Heart left ventricle (tissue), 16 donors: ENCODE results near the gene HLCS. TPM values are rescaled to one million over a fixed set of nuclear protein-coding genes. Genes with fewer than 3 reads are reported as not detected.

Source experiments
- ATAC-seq, 4 donors: fragments of 200-7000 bp; cut with Tn5 transposase; one replicate each; pipeline ENCODE4 v1.9.1; 2020 to 2022; ENCODE audit warnings: moderate library complexity in 4 of 4, mild to moderate bottlenecking in 3 of 4, moderate number of reproducible peaks in 1 of 4
- DNase-seq, 5 donors: peaks; one replicate each; pipeline ENCODE4 v3.0.0-alpha.2; 2020
- H3K27ac ChIP-seq, 12 donors: fragments of 200-600 bp; sonication (generic) in 4 of 12; one replicate each; pipeline versions ENCODE4 v1.5.0 to v1.8.0; 2016 to 2022; ENCODE audit warnings: mild to moderate bottlenecking in 2 of 12
- H3K27me3 ChIP-seq, 9 donors: fragments of 200-600 bp; sonication (generic) in 2 of 9; one replicate each; pipeline versions ENCODE4 v1.5.1 to v1.8.0; 2016 to 2022; ENCODE audit warnings: mild to moderate bottlenecking in 3 of 9
- H3K36me3 ChIP-seq, 9 donors: fragments of 200-600 bp; sonication (generic) in 2 of 9; one replicate each; pipeline versions ENCODE4 v1.5.0 to v1.8.0; 2018 to 2022; ENCODE audit warnings: mild to moderate bottlenecking in 2 of 9
- H3K4me1 ChIP-seq, 12 donors: fragments of 200-600 bp; sonication (generic) in 4 of 12; one replicate each; pipeline versions ENCODE4 v1.5.0 to v1.8.0; 2016 to 2022; ENCODE audit warnings: mild to moderate bottlenecking in 3 of 12
- H3K4me3 ChIP-seq, 12 donors: fragments of 200-600 bp; sonication (generic) in 4 of 12; one replicate each; pipeline versions ENCODE4 v1.5.0 to v1.8.0; 2017 to 2022; ENCODE audit warnings: mild to moderate bottlenecking in 9 of 12, moderate library complexity in 4 of 12
- H3K9me3 ChIP-seq, 12 donors: fragments of 200-600 bp; sonication (generic) in 4 of 12; one replicate each; pipeline versions ENCODE4 v1.5.0 to v1.8.0; 2016 to 2022; ENCODE audit warnings: mild to moderate bottlenecking in 1 of 12
- POLR2A ChIP-seq, 2 donors: fragments of 450-650 bp; IDR thresholded peaks; one replicate each; pipeline ENCODE4 v1.6.1; 2017; ENCODE audit warnings: antibody characterized with exemption in 2 of 2, mild to moderate bottlenecking in 2 of 2, moderate library complexity in 2 of 2
- WGBS, 4 donors: extraction: QIAGEN DNeasy Blood & Tissue Kit in 2 of 4; methylation state at CpG; one replicate each; pipeline versions ENCODE4 v1.1.5 to v1.1.7; 2013 to 2018; 5-methylcytosine and 5-hydroxymethylcytosine counted together
- intact Hi-C, 10 donors: fragments of 100-400 bp; cut with DNase I; formaldehyde crosslinking; loops; one replicate each; pipeline versions ENCODE4 v1.11.1 to v1.14.2; 2022
- polyA plus RNA-seq, 2 donors: library from polyadenylated mRNA; stranded (reverse); fragments of 200-250 nt; gene quantifications; one replicate each; pipeline ENCODE4 v1.2.3, GENCODE V29; 2013
- total RNA-seq, 9 donors: library from RNA; depleted of rRNA in 2 of 9; stranded (reverse); fragments of >200 nt in 2 of 9; fragmentation: NEBNext Ultra II Directional in 3 of 9; extraction: Animal tissue kit (Norgen Biotek cat#: 25700) in 3 of 9; gene quantifications; one replicate each; pipeline versions ENCODE4 v1.1.0 to v1.2.4, GENCODE V29; 2016 to 2023
- TF ChIP-seq, protein P1 (sequence below), 12 donors: fragments of 200-600 bp; sonication (generic) in 4 of 12; IDR thresholded peaks; one replicate each; pipeline versions ENCODE4 v1.5.0 to v1.8.0; 2018 to 2022; ENCODE audit warnings: antibody characterized with exemption in 12 of 12, mild to moderate bottlenecking in 5 of 12
- donor health status: ischemic (EF 13 %, LVEDD 7.1; RV severe dilation, severe dysfunction).
- donor health status: healthy with polysubstance abuse.
- donor health status: DM: no; HTN: yes; CAD: no.
- donor health status: DM: no; HTN: no; CAD: no.
- donor health status: ischemic (EF 25% LVEDD 6.9; RV normal size, moderate dysfunction).
- donor health status: ischemic (EF 25% LVEDD 5.7; RV mildly dilated, moderate dysfunction).
- donor health status: healthy.
- donor health status: DM: yes; HTN: yes; CAD: no.
- donor health status: ischemic (EF 35%, LVEDD 5.7; RV mildly dilated, moderate dysfunction).
- donor health status: nonischemic (EF 11% LVEDD 7.7; RV severe dilation, severe dysfunction).
- donor health status: DM: yes; HTN: yes; CAD: no.
- donor health status: PGD.
- donor health status: ischemic (EF 29% LVEDD 5.4; RV normal size, mild dysfunction).
- donor health status: nonischemic (EF 23%, LVEDD 6.1; RV moderate dilation, normal function).

The HLCS gene
- total and polyA plus RNA-seq, 11 donors = 1.8 to 15.2 (median 6.2) TPM

DNA sequence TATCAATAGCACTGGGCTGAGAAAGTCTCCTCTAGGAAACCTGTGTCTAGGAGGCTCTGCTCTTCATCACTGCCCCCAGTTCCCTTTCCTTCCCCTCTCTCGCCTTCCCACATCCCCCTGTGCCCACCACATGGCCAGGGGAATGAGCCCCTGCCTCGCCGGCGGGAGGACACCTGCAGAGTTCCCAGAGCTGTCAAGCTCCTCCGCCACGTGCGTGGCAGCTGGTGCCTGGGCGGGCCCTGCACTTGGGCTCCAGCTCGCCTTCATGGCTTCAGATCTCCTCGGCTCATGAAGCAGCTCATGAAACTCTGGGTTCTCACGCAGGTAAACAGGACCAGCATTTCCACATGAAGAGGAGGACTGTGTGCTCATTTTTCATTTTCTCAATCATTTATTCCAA lies 204.8 kb downstream of the HLCS start:
- no peaks in the 10 kb centered on the region for H3K4me1 ChIP-seq
- intact Hi-C loops = no loop called here
- 91 to 95% (median 95%) methylated on average over 11 of the region's 11 CpGs for WGBS, 4 donors

DNA sequence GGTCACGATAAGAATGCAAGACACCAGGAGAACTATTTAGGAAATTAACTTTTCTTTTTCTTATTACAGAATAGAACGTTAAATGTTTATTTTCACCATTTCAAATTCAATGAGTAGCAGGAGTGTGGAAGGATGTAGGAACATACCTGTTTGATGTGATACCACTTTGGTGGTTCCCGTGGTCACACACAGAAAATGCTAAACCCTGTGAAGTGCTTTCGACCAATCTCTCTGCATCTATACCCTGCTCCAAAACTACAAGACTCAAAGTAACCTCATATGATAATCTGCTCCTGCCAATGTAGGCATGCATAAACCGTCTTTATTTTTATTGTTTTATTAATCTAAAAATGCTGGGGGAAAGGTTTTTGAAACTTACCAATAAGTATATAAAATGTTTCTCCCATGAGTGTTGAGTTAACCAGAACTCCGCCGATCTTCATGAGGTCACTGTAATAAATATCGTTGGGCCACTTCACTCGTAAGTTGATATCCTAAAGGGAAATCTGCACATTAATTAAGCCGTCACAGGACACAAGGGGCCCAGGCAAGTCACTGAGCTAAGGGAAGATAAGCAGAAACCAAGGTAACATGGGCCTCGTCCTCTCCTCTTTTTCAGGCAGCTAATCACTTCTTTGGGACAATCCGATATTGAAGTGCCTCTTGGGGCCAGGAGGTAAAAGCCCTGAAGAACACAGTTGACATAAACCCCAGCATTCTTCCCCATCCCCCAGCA lies 207.0 kb downstream of the HLCS start:
- ATAC-seq = no peak
- no peak for DNase-seq
- Histone ChIP-seq H3K27ac (no peak overlapping the region), H3K4me3 (no peak overlapping the region), H3K27me3 (no peaks in the 10 kb centered on the region), H3K4me1 (peaks cover 0 to 4% (median 0%) of the 10 kb centered on the region in 12 donors), H3K9me3 (no peaks in the 10 kb centered on the region), H3K36me3 (peaks cover 0 to 9% (median 0%) of the 10 kb centered on the region in 9 donors)
- TF ChIP-seq, protein P1, sequence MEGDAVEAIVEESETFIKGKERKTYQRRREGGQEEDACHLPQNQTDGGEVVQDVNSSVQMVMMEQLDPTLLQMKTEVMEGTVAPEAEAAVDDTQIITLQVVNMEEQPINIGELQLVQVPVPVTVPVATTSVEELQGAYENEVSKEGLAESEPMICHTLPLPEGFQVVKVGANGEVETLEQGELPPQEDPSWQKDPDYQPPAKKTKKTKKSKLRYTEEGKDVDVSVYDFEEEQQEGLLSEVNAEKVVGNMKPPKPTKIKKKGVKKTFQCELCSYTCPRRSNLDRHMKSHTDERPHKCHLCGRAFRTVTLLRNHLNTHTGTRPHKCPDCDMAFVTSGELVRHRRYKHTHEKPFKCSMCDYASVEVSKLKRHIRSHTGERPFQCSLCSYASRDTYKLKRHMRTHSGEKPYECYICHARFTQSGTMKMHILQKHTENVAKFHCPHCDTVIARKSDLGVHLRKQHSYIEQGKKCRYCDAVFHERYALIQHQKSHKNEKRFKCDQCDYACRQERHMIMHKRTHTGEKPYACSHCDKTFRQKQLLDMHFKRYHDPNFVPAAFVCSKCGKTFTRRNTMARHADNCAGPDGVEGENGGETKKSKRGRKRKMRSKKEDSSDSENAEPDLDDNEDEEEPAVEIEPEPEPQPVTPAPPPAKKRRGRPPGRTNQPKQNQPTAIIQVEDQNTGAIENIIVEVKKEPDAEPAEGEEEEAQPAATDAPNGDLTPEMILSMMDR (IDR thresholded peaks at IDR 0.05) = no peak
- no peak for TF ChIP-seq POLR2A (IDR thresholded peaks at IDR 0.05)
- intact Hi-C loops = no loop called here
- WGBS, 4 donors = 82 to 88% (median 83%) methylated on average over 12 of the region's 12 CpGs

More for the DNA sequence above, 204.8 kb downstream of the HLCS start:
- no peak overlapping the region for H3K4me3 ChIP-seq
- TF ChIP-seq POLR2A (IDR thresholded peaks at IDR 0.05) = no peak
- TF ChIP-seq, protein P1 (IDR thresholded peaks at IDR 0.05) = no peak
- H3K27me3 ChIP-seq = no peaks in the 10 kb centered on the region
- no peak for DNase-seq
- no peak for ATAC-seq
- peaks cover 0 to 9% (median 0%) of the 10 kb centered on the region in 9 donors for H3K36me3 ChIP-seq
- no peaks in the 10 kb centered on the region for H3K9me3 ChIP-seq
- no peak overlapping the region for H3K27ac ChIP-seq

DNA sequence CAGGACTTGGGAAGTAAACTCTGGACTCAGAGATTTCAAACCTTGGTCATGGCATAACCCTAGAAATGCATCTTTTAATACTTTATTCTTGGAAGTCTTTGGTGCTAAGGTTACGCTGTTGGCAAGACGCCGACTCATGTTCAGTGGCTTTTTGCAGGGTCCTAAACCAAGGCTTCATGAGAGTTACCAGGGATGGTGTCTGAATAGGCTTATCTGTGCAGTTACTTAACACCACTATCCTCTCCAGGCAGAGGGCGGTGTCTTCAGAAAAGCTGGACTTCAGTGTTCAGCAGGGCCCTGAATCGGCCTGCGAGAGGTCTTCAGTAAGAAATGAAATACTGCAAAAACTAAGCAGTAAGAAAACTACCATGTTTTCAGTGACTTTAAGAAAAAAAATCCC lies 209.3 kb downstream of the HLCS start:
- 92 to 97% (median 96%) methylated on average over 6 of the region's 6 CpGs for WGBS, 4 donors
- peaks cover 0 to 9% (median 0%) of the 10 kb centered on the region in 9 donors for H3K36me3 ChIP-seq
- TF ChIP-seq, protein P1 (IDR thresholded peaks at IDR 0.05) = no peak
- TF ChIP-seq POLR2A (IDR thresholded peaks at IDR 0.05) = no peak
- H3K27me3 ChIP-seq = no peaks in the 10 kb centered on the region
- ATAC-seq (no peak), DNase-seq (no peak)
- H3K4me1 ChIP-seq = peaks cover 0 to 5% (median 0%) of the 10 kb centered on the region in 12 donors
- H3K27ac ChIP-seq = no peak overlapping the region
- no peaks in the 10 kb centered on the region for H3K9me3 ChIP-seq
- H3K4me3 ChIP-seq = no peak overlapping the region
- intact Hi-C loops = no loop called here

DNA sequence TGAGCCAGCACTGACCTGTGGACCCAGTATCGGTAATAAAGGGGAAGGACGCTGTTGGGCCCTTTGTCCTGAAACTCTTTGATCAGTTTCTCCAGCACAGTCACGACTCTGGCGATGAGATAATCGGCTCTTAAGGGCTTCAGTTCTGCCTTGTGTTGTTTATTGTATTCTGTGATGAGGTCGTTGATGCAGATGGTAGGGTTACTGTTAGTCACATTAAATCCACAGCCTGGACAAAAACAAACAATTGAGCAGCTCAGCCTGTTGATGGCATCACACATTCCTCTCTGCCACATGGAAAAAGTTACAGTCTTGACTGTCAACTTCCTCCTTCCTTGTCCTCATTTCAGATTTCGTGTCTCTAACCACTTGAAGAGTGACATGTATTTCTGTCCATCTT lies 209.9 kb downstream of the HLCS start:
- Histone ChIP-seq H3K27me3 (no peaks in the 10 kb centered on the region), H3K4me3 (no peak overlapping the region), H3K27ac (no peak overlapping the region), H3K9me3 (no peaks in the 10 kb centered on the region), H3K36me3 (peaks cover 0 to 9% (median 0%) of the 10 kb centered on the region in 9 donors), H3K4me1 (peaks cover 0 to 5% (median 0%) of the 10 kb centered on the region in 12 donors)
- ATAC-seq = no peak
- TF ChIP-seq, protein P1 (IDR thresholded peaks at IDR 0.05) = no peak
- no peak for TF ChIP-seq POLR2A (IDR thresholded peaks at IDR 0.05)
- intact Hi-C loops = no loop called here
- 75 to 89% (median 87%) methylated on average over 7 of the region's 7 CpGs for WGBS, 4 donors
- DNase-seq = no peak
